NCI-H1092 treated with DMSO at 0.1 percent for 48 hours (cell line): ENCODE data around the gene NBDY.
"Not testable (repeated sequence)": the region's sequence is repeated elsewhere in the genome, so short reads cannot be mapped to it uniquely, and the experiment has no call there.

Experiments used
- DNase-seq: peaks from one replicate; lab custom pipeline; 2025; lab: John Stamatoyannopoulos, UW

NBDY gene, protein sequence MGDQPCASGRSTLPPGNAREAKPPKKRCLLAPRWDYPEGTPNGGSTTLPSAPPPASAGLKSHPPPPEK

GRCh38 chrX:56729152-56729850 lies at the start of gene NBDY:
Gene NBDY, plus strand, starts transcription at chrX:56729243. Its CDS starts 111 bp downstream, at chrX:56729354.
- peak; percentile 70 for DNase-seq

DNA sequence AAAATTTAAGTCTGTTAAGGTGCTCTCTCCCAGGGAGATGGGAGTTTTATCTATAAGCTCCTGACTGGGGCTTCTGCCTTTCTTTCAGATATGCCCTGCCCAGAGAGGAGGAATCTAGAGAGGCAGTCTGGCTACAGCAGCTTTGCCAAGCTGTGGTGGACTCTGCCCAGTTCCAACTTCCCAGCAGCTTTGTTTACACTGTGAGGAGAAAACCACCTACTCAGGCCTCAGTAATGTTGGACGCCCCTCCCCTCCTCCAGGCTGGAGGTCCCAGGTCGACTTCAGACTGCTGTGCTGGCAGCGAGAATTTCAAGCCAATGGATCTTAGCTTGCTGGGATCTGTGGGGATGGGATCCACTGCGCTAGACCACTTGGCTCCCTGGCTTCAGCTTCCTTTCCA lies 24.5 kb upstream of the NBDY start:
- not testable (repeated sequence) for DNase-seq

DNA sequence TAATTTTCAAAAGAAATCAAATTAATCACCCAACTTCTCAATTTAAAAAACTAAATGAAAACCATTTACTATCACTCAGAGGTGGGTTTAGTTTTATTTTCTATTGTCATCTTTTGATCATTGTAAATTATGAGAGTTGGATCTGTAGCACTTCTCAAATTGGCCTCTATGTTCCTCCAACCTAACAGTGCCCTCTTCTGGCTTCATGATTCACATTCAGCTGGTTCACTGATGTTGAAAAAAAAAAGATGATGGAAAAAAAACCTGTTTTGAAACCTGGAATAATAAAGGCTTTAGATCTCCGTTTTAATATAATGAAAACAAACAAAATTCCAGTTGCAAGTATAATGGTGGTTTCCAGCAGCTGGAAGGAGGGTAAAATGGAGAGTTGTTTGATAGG lies 2.4 kb upstream of the NBDY start:
- peak; percentile 58 for DNase-seq

DNA sequence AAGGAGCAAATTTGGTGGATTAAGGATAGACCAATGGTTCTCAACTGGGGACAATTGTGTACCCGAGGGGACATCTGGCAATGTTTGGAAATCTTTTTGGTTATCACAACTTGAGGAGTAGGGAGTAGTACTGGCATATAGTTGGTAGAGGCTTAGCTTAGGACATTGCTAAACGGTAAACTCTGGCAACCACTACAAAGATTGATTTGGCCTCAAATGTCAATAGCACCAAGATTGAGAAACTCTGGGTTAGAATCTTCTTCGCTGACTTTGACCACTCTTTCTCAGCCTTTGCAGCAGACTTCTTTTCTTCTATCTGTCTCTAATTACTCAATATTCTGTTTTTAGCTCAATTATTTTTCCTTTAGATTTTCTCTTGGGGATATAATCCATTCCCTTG lies 1.5 kb upstream of the NBDY start:
- no peak for DNase-seq

DNA sequence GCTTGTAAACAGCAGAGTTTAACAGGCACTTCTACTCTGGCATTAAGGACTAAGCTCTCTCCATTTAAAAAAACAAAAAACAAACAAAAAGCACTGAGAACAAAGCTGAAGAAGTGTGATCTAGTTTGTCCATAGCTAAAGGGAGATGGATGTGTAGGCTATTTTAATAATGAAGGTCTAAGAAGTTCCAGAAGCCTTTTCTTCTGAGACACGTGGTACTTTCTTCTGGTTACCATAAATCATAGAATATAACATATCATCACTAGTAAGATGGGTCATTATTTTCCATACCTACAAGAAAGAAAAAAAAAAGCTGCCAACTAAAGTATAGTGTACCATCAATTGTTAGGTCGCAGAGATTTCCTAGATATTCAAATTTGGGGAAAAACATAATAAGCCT lies 722 bp upstream of the NBDY start:
- DNase-seq, result peak; percentile 20

DNA sequence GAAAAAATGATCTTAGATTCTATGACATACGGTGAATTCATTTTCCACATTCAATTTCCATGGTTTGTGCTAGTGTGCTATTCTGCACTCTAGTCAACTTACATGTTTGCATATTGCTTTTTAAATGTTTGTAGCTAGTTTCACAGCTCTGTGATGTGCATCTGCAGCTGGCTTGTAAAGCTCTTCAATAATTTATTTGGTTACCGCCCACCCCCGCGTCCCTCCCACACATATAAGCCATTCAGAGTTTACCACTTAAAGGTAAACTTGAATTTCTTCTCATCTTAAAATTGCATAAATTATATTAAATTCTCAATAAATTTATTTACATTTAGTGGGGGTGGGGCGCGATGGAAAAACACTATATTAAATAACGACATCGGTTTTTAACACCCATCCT lies 291 bp upstream of the NBDY start:
- DNase-seq, result peak; percentile 20

DNA sequence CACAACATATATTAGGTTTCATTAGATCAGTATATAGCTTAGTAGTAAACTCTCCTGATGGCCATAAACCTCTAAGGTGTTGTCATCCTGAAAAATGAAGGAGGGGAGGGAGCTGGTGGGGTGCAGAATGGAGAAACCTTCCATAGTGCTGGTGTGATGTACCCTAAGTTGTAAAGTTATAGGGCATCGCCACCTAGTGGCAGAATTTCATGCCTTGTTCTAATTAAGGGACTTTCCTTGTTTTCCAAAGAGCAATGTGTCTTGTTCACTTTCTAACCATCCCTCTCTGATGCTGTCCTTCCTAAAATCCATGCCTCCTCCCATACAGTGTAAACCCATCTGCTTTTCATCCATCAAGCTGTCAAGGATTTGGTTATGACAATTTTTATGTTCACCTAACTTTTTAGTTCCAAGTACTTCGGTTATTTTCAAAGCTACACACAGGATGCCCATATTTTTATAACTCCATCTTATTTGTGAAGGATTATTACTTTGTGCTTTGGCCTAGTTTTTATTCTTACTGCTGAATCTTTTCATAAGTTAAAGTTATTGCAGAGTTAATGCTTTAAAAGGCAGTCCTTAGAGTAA lies 4.5 kb downstream of the NBDY start:
- DNase-seq, result peak; percentile 31

- no peak for DNase-seq
These were observed 7.2 kb downstream of the NBDY start for GRCh38 chrX:56736219-56736618.

GRCh38 chrX:56738670-56739069 lies 9.6 kb downstream of the NBDY start:
- DNase-seq, result no peak

DNA sequence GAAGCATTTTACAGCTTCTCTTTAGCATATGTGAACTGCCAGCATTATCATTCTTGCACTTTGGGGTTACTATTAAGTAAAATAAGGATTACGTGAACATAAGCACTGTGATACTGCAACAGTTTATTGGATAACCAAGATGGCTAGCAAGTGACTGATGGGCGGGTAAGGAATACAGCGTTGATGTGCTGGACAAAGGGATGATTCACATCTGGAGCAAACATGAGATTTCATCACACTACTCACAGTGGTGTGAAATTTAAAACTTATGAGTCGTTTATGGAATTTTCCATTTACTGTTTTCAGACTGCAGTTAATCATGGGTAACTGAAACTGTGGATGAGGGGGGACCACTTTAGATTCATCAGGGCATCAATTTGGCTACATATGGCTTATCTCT lies 16.0 kb downstream of the NBDY start:
- no peak for DNase-seq

- no peak for DNase-seq
These were observed 18.0 kb downstream of the NBDY start for GRCh38 chrX:56746996-56747395.

GRCh38 chrX:56751071-56751470 lies 22.0 kb downstream of the NBDY start:
- DNase-seq, result no peak

- no peak for DNase-seq
These were observed 28.3 kb downstream of the NBDY start for GRCh38 chrX:56757327-56757726.

- DNase-seq, result no peak
These were observed 29.4 kb downstream of the NBDY start for GRCh38 chrX:56758456-56758855.

DNA sequence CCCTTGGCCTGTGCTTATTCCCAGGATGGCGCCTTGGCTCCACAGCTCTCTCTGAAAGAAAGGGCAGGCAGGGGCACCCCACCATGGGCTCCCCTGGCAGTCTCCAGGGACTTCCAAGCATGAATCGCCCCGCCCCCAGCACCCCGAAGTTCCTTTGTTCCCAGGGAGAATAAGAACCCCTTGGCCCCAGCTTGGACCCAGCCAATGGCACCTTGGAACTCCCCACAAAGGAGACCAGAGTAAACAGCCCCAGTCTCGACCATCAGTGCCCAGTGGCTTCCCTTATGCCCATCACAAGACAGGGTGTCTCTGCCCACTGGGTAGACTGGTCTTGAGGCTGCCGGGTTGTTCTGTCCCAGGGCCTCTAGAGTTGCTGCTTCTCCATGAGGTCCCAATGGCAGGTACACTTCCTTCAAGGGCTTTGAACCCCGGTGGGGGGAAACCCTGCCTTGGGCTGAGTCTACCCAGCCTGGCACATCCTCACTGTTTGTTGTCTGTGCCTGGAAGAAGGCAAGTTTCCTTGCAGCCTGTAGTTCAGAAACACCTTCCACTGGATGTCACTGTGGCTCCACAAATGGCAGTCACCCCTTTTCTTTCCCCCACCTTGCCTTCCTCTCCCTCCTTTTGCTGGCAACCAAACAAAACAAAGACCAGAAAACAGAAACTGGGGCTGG lies 30.8 kb downstream of the NBDY start:
- no peak for DNase-seq

DNA sequence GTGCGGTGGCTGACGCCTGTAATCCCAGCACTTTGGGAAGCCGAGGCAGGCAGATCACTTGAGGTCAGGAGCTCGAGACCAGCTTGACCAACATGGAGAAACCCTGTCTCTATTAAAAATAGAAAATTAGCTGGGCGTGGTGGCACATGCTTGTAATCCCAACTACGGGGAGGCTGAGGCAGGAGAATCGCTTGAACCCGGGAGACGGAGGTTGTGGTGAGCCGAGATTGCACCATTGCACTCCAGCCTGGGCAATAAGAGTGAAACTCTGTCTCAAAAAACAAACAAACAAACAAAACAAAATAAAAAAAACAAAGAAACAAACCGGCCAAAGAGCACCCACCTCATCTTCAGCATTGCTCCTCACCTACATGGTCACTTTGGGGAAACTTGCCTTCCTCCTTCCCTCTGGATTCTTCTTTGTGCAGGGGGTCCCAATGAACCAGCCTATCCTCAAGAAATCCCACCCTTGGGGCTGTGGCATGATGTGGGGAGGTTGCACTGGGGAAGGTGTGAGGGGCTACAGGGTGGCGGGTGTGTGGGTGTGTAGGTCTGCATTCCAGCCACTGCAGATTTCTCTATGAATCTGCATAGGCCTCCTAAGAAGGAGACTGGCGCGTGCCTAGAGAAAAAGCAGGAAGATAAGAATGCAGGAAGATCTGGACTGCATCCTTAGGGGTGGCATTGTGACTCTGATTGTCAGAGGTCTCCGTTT lies 31.5 kb downstream of the NBDY start:
- DNase-seq, result not testable (repeated sequence)

- no peak for DNase-seq
These were observed 32.1 kb downstream of the NBDY start for GRCh38 chrX:56761167-56761566.

DNA sequence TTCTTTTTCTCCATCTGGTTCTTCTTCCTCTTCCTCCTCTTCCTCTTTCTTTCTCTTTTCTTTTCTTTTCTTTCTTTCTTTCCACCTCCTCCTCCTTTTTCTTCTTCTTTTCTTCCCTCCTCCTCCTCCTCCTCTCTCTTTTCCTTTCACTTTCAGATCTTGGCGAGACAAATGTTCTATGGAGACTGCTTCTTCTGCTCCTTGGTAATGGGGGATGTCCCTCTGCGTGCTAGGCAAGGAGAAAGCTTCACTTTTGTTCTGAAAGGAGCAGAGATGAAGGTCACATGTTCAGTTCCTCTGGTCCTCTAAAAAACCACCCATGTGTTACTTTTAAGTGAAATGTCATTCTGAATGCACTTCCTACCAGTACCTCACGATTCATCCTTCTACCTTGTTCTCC lies 33.2 kb downstream of the NBDY start:
- DNase-seq, result no peak

DNA sequence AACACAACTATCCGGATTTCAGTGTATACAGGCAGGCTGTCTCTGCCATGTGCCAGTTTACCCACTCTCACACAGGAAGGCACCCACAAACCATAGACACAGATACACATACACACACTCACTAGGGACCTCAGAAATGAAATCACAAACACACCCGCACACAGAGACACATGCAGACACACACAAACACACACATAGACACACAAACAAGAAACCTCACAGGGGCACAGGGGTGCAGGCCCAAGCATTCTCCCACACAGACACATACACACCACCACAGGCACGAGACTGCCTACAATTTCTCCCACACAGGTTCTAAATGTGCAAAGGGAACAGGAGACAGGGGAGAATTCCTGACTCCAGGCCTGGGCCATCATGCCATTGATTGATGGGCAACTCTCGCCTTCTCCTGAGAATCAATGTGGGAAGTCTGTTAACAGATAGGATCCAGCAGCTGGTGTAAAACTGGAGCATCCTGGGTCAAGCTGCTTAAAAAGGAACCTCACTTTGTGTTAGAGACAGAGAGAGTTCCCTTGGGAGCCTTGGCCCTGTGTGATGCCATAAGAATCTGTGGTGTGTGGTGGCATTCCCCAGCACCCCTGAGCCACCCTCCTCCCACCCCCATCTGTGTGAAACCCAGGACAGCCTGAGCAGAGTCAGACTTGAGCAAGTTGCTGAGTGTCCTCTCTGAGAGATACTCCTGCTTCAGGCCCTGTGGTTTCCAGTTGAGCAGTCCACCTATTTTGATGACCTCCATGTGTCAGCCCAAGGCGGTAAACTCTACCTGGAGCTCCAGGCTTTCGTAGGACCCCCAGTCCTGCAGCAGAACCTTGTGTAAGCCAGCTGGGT lies 33.9 kb downstream of the NBDY start:
- no peak for DNase-seq

DNA sequence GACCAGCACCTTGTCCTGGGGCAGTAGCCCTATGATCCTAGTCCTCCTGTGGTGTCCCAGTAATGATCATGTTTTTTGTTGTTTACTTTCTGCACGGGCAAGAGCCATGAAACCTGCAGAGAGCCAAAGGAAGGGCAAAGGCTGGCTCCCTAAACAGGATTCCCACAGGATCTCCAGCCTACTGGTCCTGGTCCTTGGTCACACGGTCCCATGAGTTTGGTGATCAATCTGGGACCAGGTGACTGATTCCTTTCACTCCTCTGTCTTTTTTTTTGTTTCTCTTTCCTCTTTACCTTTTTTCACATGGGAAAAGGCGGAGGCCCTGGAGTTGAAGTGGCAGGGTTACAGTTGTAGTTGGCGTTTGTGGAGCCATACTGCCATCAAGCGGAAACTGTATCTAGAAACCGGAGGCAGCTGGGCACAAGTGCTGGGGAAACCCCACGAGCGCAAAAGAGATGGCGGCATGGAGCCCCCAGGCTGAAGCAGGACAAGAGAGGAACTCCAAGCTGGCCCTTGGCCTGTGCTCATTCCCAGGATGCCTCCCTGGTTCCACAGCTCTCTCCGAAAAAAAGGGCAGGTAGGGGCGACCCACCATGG lies 34.6 kb downstream of the NBDY start:
- DNase-seq, result no peak
